ENCODE data around the gene LMAN1L. TPM values are rescaled to one million over a fixed set of nuclear protein-coding genes. Genes with fewer than 3 reads are reported as not detected.
"Not testable (repeated sequence)": the region's sequence is repeated elsewhere in the genome, so short reads cannot be mapped to it uniquely, and the experiment has no call there.

LMAN1L gene
- total RNA-seq, 1 experiment from 2014 or later: not detected

GRCh38 chr15:74780523-74781430 lies 31.9 kb upstream of the LMAN1L start:
- in situ Hi-C loops (cut with HindIII; ENCODE audit: low pct_unique_long_range_greater_than_20kb, low sequenced_read_pairs): no loop called here
- DNase-seq (ENCODE audit: low read depth, low spot score): no peak

GRCh38 chr15:74781431-74782258 lies 31.0 kb upstream of the LMAN1L start, which contains the start of gene CSK:
Gene CSK (plus strand): TSS chr15:74782080. CDS start chr15:74798298, 16,218 bp downstream.
- DNase-seq (ENCODE audit: low read depth, low spot score): peak; percentile 64
- in situ Hi-C loops (cut with HindIII; ENCODE audit: low pct_unique_long_range_greater_than_20kb, low sequenced_read_pairs): no loop called here

GRCh38 chr15:74782259-74783071 lies 30.2 kb upstream of the LMAN1L start:
- in situ Hi-C loops (cut with HindIII; ENCODE audit: low pct_unique_long_range_greater_than_20kb, low sequenced_read_pairs): no loop called here
- no peak for DNase-seq (ENCODE audit: low read depth, low spot score)

- DNase-seq (ENCODE audit: low read depth, low spot score): peak; percentile 41
- in situ Hi-C loops (cut with HindIII; ENCODE audit: low pct_unique_long_range_greater_than_20kb, low sequenced_read_pairs): no loop called here
Measured at GRCh38 chr15:74783072-74783807, 29.4 kb upstream of the LMAN1L start.

GRCh38 chr15:74783808-74784175 lies 28.8 kb upstream of the LMAN1L start:
- in situ Hi-C loops (cut with HindIII; ENCODE audit: low pct_unique_long_range_greater_than_20kb, low sequenced_read_pairs): no loop called here
- no peak for DNase-seq (ENCODE audit: low read depth, low spot score)

- no peak for DNase-seq (ENCODE audit: low read depth, low spot score)
- in situ Hi-C loops (cut with HindIII; ENCODE audit: low pct_unique_long_range_greater_than_20kb, low sequenced_read_pairs): no loop called here
Measured at GRCh38 chr15:74784426-74785193, 28.0 kb upstream of the LMAN1L start.

GRCh38 chr15:74785194-74786032 lies 27.2 kb upstream of the LMAN1L start:
- in situ Hi-C loops (cut with HindIII; ENCODE audit: low pct_unique_long_range_greater_than_20kb, low sequenced_read_pairs): no loop called here
- DNase-seq (ENCODE audit: low read depth, low spot score): no peak

GRCh38 chr15:74786081-74786480 lies 26.6 kb upstream of the LMAN1L start:
- DNase-seq (ENCODE audit: low read depth, low spot score); in situ Hi-C loops (cut with HindIII; ENCODE audit: low pct_unique_long_range_greater_than_20kb, low sequenced_read_pairs): not testable (repeated sequence)

GRCh38 chr15:74786551-74787165 lies 26.0 kb upstream of the LMAN1L start:
- in situ Hi-C loops (cut with HindIII; ENCODE audit: low pct_unique_long_range_greater_than_20kb, low sequenced_read_pairs): no loop called here
- DNase-seq (ENCODE audit: low read depth, low spot score): no peak

GRCh38 chr15:74787251-74788041 lies 25.2 kb upstream of the LMAN1L start:
- DNase-seq (ENCODE audit: low read depth, low spot score): peak; percentile 84
- in situ Hi-C loops (cut with HindIII; ENCODE audit: low pct_unique_long_range_greater_than_20kb, low sequenced_read_pairs): no loop called here

- in situ Hi-C loops (cut with HindIII; ENCODE audit: low pct_unique_long_range_greater_than_20kb, low sequenced_read_pairs): no loop called here
- no peak for DNase-seq (ENCODE audit: low read depth, low spot score)
Measured at GRCh38 chr15:74788042-74788682, 24.5 kb upstream of the LMAN1L start.

- no peak for DNase-seq (ENCODE audit: low read depth, low spot score)
- in situ Hi-C loops (cut with HindIII; ENCODE audit: low pct_unique_long_range_greater_than_20kb, low sequenced_read_pairs): no loop called here
Measured at GRCh38 chr15:74788683-74789151, 23.9 kb upstream of the LMAN1L start.

GRCh38 chr15:74789171-74789631 lies 23.4 kb upstream of the LMAN1L start:
- no peak for DNase-seq (ENCODE audit: low read depth, low spot score)
- in situ Hi-C loops (cut with HindIII; ENCODE audit: low pct_unique_long_range_greater_than_20kb, low sequenced_read_pairs): no loop called here

GRCh38 chr15:74789741-74790079 lies 22.9 kb upstream of the LMAN1L start:
- no peak for DNase-seq (ENCODE audit: low read depth, low spot score)
- in situ Hi-C loops (cut with HindIII; ENCODE audit: low pct_unique_long_range_greater_than_20kb, low sequenced_read_pairs): no loop called here

Data from SK-MEL-5 (cell line).